K562 (cell line): ENCODE data around the gene PLCB4. TPM values are rescaled to one million over a fixed set of nuclear protein-coding genes. Genes with fewer than 3 reads are reported as not detected.

Experiments
- ATAC-seq: fragments of 200-7000 bp; cut with Tn5 transposase; 3 replicates; pipeline ENCODE4 v1.9.1; 2020; ENCODE audit warnings: moderate library complexity
- BruUV-seq: library from RNA; stranded (reverse); fragments of 400-500 nt; replicated peaks from 2 replicates; lab custom pipeline; 2021; lab: Mats Ljungman, UMichigan
- CTCF ChIA-PET: fragments of 300-600 bp; formaldehyde crosslinking; extraction: SDS; loops from one replicate; lab custom pipeline; 2021; ENCODE audit warnings: low intra/inter-chr PET ratio; lab: Yijun Ruan, JAX
- POLR2A ChIA-PET: fragments of 300-600, 350-650 bp; sonication (Branson Sonifier 250); formaldehyde crosslinking; extraction: SDS; loops from one replicate; lab custom pipeline; 2021; ENCODE audit warnings: antibody characterized with exemption, inconsistent platforms; lab: Yijun Ruan, JAX
- DNase-seq, 4 experiments: peaks; one replicate each; pipeline versions ENCODE4 v3.0.0 to v3.0.0-alpha.2; 2011 to 2018; ENCODE audit warnings: low spot score in 3 of 4, mixed read lengths in 3 of 4; ENCODE audit errors: extremely low read depth in 1 of 4
- FAIRE-seq: peaks from 2 replicates; lab custom pipeline; 2011; peaks lifted over from hg19 to GRCh38; lab: Jason Lieb, UNC
- H2AFZ ChIP-seq: 2 replicates; pipeline ENCODE4 v1.6.0; 2011; ENCODE audit warnings: low read depth, low read length, control low read depth, inconsistent platforms
- H3K27ac ChIP-seq: fragments of 200-600 bp; 3 replicates; pipeline ENCODE4 v1.8.0; 2011; ENCODE audit warnings: low read depth, mild to moderate bottlenecking, control low read depth, inconsistent platforms, low read length, moderate library complexity, mixed read lengths; ENCODE audit errors: extremely low read depth
- H3K27me3 ChIP-seq, 2 experiments: fragments of 300-600 bp in 1 of 2; 2 replicates in 1 of 2; 3 replicates in 1 of 2; pipeline versions ENCODE4 v1.6.0 to v1.8.0; 2011; ENCODE audit warnings: inconsistent platforms in 2 of 2, low read length in 2 of 2, mild to moderate bottlenecking in 1 of 2, mixed read lengths in 1 of 2, moderate library complexity in 1 of 2; ENCODE audit not compliant: control insufficient read depth in 2 of 2, insufficient read depth in 2 of 2
- H3K36me3 ChIP-seq: fragments of 300-600 bp; 3 replicates; pipeline ENCODE4 v1.8.0; 2011; ENCODE audit warnings: mild to moderate bottlenecking, low read length, inconsistent platforms; ENCODE audit not compliant: control insufficient read depth, insufficient read depth
- H3K4me1 ChIP-seq, 2 experiments: fragments of 200-600 bp in 1 of 2; replicated peaks in 1 of 2; 2 replicates in 1 of 2; 3 replicates in 1 of 2; pipeline versions ENCODE4 v1.5.1 to v1.8.0; 2011; ENCODE audit warnings: inconsistent platforms in 2 of 2, low read length in 2 of 2, mild to moderate bottlenecking in 1 of 2, mixed read lengths in 1 of 2, moderate library complexity in 1 of 2; ENCODE audit not compliant: control insufficient read depth in 2 of 2, insufficient read depth in 2 of 2
- H3K4me2 ChIP-seq: 2 replicates; pipeline ENCODE4 v1.6.1; 2011; ENCODE audit warnings: low read length, control low read depth, inconsistent platforms, mixed read lengths; ENCODE audit not compliant: insufficient read depth
- H3K4me3 ChIP-seq: fragments of 200-600 bp; sonication (generic), shearing (Covaris generic); 2 replicates; pipeline ENCODE4 v1.5.1; 2016; ENCODE audit warnings: control low read depth, inconsistent platforms
- H3K79me2 ChIP-seq: fragments of 200-600 bp; 3 replicates; pipeline ENCODE4 v1.8.0; 2011; ENCODE audit warnings: low read length, inconsistent platforms; ENCODE audit not compliant: control insufficient read depth, insufficient read depth
- H3K9ac ChIP-seq, 2 experiments: 2 replicates each; pipeline versions ENCODE4 v1.6.0 to v1.6.1; 2011; ENCODE audit warnings: low read depth in 2 of 2, low read length in 2 of 2, control low read depth in 1 of 2, inconsistent platforms in 1 of 2, mild to moderate bottlenecking in 1 of 2, mixed read lengths in 1 of 2; ENCODE audit not compliant: insufficient read depth in 1 of 2
- H3K9me1 ChIP-seq: one replicate; pipeline ENCODE4 v1.6.0; 2011; ENCODE audit warnings: inconsistent platforms, mild to moderate bottlenecking, low read length, moderate library complexity; ENCODE audit not compliant: control insufficient read depth, insufficient read depth
- H3K9me3 ChIP-seq: replicated peaks from 2 replicates; pipeline ENCODE4 v1.5.1; 2011; ENCODE audit warnings: low read depth, low read length, inconsistent platforms; ENCODE audit not compliant: control insufficient read depth, insufficient read depth
- H4K20me1 ChIP-seq: replicated peaks from 2 replicates; pipeline ENCODE4 v1.6.1; 2011; ENCODE audit warnings: low read length, inconsistent platforms, mixed read lengths; ENCODE audit not compliant: control insufficient read depth, insufficient read depth
- C11orf30 ChIP-seq: fragments of 450-650 bp; IDR thresholded peaks from 2 replicates; pipeline ENCODE4 v1.6.1; 2016; ENCODE audit warnings: low read depth, mild to moderate bottlenecking
- CXXC5 ChIP-seq: fragments of 250-450 bp; sonication (Bioruptor Pico); IDR thresholded peaks from 2 replicates; pipeline ENCODE4 v1.8.0; 2022; ENCODE audit warnings: inconsistent platforms, mild to moderate bottlenecking, moderate library complexity
- ILF3 ChIP-seq: fragments of 450-650 bp; IDR thresholded peaks from 2 replicates; pipeline ENCODE4 v1.6.1; 2018; ENCODE audit warnings: antibody characterized with exemption, mild to moderate bottlenecking, moderate library complexity, borderline replicate concordance
- KDM5B ChIP-seq: fragments of 200-600 bp; sonication (generic); IDR thresholded peaks from 2 replicates; pipeline ENCODE4 v1.6.1; 2012; ENCODE audit warnings: low read depth, mild to moderate bottlenecking, moderate library complexity, low read length, control low read depth, inconsistent platforms; ENCODE audit not compliant: insufficient replicate concordance
- MEF2A ChIP-seq: IDR thresholded peaks from 2 replicates; pipeline ENCODE4 v1.6.1; 2011; ENCODE audit warnings: low read depth, mild to moderate bottlenecking, low read length, moderate library complexity; ENCODE audit not compliant: control insufficient read depth
- RBM25 ChIP-seq: fragments of 200-400 bp; formaldehyde crosslinking; IDR thresholded peaks from 2 replicates; pipeline ENCODE4 v1.6.1; 2018; ENCODE audit warnings: low read length, low read depth, moderate library complexity; ENCODE audit not compliant: severe bottlenecking
- SMARCB1 ChIP-seq: IDR thresholded peaks from 2 replicates; pipeline ENCODE4 v1.6.1; 2011; ENCODE audit warnings: improper control_type of control experiment, low read depth; ENCODE audit not compliant: insufficient read length
- TAF1 ChIP-seq: IDR thresholded peaks from 2 replicates; pipeline ENCODE4 v1.6.1; 2011; ENCODE audit warnings: mild to moderate bottlenecking, low read length, moderate library complexity; ENCODE audit not compliant: insufficient read depth, control insufficient read depth, severe bottlenecking; ENCODE audit errors: extremely low read depth
- TSC22D4 ChIP-seq: fragments of 450-650 bp; IDR thresholded peaks from 2 replicates; pipeline ENCODE4 v1.6.1; 2016; ENCODE audit warnings: missing genetic modification characterization, missing biosample characterization, control low read depth
- ZNF232 ChIP-seq: sonication (generic); formaldehyde crosslinking; IDR thresholded peaks from 2 replicates; pipeline ENCODE4 v1.8.0; 2022; ENCODE audit warnings: mild to moderate bottlenecking, missing genetic modification reagents
- WGBS: fragments of 100-300 bp; shearing (Covaris generic); methylation state at CpG from one replicate; pipeline ENCODE4 v1.1.6; 2016; ENCODE audit warnings: low coverage, mixed read lengths; ENCODE audit not compliant: insufficient coverage; ENCODE audit errors: missing lambda C conversion rate; 5-methylcytosine and 5-hydroxymethylcytosine counted together
- in situ Hi-C: fragments of 300-500 bp; cut with MboI; formaldehyde crosslinking; loops from 4 replicates; pipeline ENCODE4 v1.15.0; 2018; ENCODE audit warnings: inconsistent platforms, mixed read lengths
- intact Hi-C: fragments of 100-400 bp; cut with micrococcal nuclease; formaldehyde crosslinking; loops from 2 replicates; pipeline ENCODE4 v1.14.2; 2022
- polyA plus RNA-seq, 8 experiments: library from polyadenylated mRNA; depleted of rRNA in 4 of 8; stranded (reverse) in 5 of 8; unstranded in 3 of 8; fragments of >200 nt; fragmentation: Nextera tagmentation in 2 of 8; fragmentation: Illumina TruSeq in 1 of 8; extraction: Ambion mirVana in 2 of 8; extraction: Trizol in 1 of 8; gene quantifications; 2 replicates each; pipeline versions ENCODE4 v1.2.1 to v1.2.3, GENCODE V29; 2011 to 2014; ENCODE audit warnings: inconsistent platforms in 1 of 8, missing spikeins in 1 of 8
- total RNA-seq, 7 experiments: library from RNA; depleted of rRNA in 6 of 7; stranded (reverse); fragments of >200 nt in 6 of 7; fragmentation: Illumina TruSeq in 2 of 7; extraction: Trizol in 2 of 7; gene quantifications; 2 replicates each; pipeline versions ENCODE4 v1.2.1 to v1.2.3, GENCODE V29; 2011 to 2021; ENCODE audit warnings: low replicate concordance in 1 of 7
- TF ChIP-seq, protein P1 (sequence below): fragments of 250-450 bp; sonication (Bioruptor Pico); IDR thresholded peaks from 2 replicates; pipeline ENCODE4 v1.4.0; 2020; ENCODE audit warnings: borderline replicate concordance
- TF ChIP-seq, protein P2 (sequence below): fragments of 450-650 bp; formaldehyde crosslinking; IDR thresholded peaks from 2 replicates; pipeline ENCODE4 v1.4.0; 2020; ENCODE audit warnings: mild to moderate bottlenecking, moderate library complexity
- TF ChIP-seq, protein P3 (sequence below): fragments of 450-650 bp; IDR thresholded peaks from 2 replicates; pipeline ENCODE4 v1.6.1; 2017; ENCODE audit warnings: antibody characterized with exemption
- TF ChIP-seq, protein P4 (sequence below): fragments of 450-650 bp; formaldehyde crosslinking; conservative IDR thresholded peaks from 2 replicates; pipeline ENCODE4 v1.4.0; 2022; ENCODE audit warnings: mild to moderate bottlenecking, missing genetic modification characterization

The PLCB4 gene
- total and polyA plus RNA-seq, 9 of the 15 experiments (the other 6 are each of a cell fraction or from before 2014, with no cell fraction given): 0.20 to 2.9 (median 0.52) TPM

DNA sequence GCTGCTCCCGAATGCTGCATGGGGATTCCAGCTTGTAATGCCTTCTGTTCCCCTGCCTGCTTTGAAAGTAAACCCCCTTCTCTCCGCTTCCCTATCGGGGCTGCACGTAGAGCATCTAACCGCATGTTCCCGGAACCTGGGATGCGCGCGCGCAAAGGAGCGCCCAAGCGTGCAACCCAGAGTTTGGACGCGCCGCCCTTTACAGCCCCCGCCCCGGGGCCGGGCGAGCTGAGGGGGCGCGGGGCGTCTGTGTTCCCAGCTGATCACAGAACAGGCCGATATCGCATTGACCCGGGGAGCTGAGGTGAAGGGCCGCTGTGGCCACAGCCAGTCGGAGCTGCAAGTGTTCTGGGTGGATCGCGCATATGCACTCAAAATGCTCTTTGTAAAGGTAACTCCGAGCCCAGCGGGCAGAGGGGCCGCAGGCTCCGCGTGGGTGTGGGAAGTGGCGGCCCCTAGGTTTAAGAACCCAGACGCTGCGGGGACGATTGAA is 446.9 kb downstream of the PLCB4 start:
- Histone ChIP-seq H3K79me2 (no peaks in the 10 kb centered on the region), H3K4me3 (no peak overlapping the region), H3K4me2 (no peak overlapping the region)
- FAIRE-seq: no peak
- CTCF ChIA-PET: no interaction called here
- WGBS: 14% methylated on average over 15 of the region's 38 CpGs
- no TSS peak for BruUV-seq
- DNase-seq: no peak
- TF ChIP-seq, protein P1, sequence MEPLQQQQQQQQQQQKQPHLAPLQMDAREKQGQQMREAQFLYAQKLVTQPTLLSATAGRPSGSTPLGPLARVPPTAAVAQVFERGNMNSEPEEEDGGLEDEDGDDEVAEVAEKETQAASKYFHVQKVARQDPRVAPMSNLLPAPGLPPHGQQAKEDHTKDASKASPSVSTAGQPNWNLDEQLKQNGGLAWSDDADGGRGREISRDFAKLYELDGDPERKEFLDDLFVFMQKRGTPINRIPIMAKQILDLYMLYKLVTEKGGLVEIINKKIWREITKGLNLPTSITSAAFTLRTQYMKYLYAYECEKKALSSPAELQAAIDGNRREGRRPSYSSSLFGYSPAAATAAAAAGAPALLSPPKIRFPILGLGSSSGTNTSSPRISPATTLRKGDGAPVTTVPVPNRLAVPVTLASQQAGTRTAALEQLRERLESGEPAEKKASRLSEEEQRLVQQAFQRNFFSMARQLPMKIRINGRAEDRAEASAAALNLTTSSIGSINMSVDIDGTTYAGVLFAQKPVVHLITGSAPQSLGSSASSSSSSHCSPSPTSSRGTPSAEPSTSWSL (CRISPR knock-in tag): no peak
- TF ChIP-seq ILF3 (no peak), RBM25 (no peak), C11orf30 (no peak), KDM5B (no peak), MEF2A (no peak), ZNF232 (CRISPR knock-in tag) (no peak), SMARCB1 (no peak), TSC22D4 (tag) (no peak), CXXC5 (CRISPR knock-in tag) (no peak), TAF1 (no peak)
- TF ChIP-seq, protein P2, sequence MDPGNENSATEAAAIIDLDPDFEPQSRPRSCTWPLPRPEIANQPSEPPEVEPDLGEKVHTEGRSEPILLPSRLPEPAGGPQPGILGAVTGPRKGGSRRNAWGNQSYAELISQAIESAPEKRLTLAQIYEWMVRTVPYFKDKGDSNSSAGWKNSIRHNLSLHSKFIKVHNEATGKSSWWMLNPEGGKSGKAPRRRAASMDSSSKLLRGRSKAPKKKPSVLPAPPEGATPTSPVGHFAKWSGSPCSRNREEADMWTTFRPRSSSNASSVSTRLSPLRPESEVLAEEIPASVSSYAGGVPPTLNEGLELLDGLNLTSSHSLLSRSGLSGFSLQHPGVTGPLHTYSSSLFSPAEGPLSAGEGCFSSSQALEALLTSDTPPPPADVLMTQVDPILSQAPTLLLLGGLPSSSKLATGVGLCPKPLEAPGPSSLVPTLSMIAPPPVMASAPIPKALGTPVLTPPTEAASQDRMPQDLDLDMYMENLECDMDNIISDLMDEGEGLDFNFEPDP: no peak
- TF ChIP-seq, protein P3, sequence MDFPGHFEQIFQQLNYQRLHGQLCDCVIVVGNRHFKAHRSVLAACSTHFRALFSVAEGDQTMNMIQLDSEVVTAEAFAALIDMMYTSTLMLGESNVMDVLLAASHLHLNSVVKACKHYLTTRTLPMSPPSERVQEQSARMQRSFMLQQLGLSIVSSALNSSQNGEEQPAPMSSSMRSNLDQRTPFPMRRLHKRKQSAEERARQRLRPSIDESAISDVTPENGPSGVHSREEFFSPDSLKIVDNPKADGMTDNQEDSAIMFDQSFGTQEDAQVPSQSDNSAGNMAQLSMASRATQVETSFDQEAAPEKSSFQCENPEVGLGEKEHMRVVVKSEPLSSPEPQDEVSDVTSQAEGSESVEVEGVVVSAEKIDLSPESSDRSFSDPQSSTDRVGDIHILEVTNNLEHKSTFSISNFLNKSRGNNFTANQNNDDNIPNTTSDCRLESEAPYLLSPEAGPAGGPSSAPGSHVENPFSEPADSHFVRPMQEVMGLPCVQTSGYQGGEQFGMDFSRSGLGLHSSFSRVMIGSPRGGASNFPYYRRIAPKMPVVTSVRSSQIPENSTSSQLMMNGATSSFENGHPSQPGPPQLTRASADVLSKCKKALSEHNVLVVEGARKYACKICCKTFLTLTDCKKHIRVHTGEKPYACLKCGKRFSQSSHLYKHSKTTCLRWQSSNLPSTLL: no peak
- TF ChIP-seq, protein P4, sequence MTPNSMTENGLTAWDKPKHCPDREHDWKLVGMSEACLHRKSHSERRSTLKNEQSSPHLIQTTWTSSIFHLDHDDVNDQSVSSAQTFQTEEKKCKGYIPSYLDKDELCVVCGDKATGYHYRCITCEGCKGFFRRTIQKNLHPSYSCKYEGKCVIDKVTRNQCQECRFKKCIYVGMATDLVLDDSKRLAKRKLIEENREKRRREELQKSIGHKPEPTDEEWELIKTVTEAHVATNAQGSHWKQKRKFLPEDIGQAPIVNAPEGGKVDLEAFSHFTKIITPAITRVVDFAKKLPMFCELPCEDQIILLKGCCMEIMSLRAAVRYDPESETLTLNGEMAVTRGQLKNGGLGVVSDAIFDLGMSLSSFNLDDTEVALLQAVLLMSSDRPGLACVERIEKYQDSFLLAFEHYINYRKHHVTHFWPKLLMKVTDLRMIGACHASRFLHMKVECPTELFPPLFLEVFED (CRISPR knock-in tag): no peak
- TF ChIP-seq, all 486 proteins: peak for 0
- Histone ChIP-seq H3K9me3 (no peaks in the 10 kb centered on the region), H3K27me3 (no peaks in the 10 kb centered on the region; a peak in 1 of 5 replicates), H2AFZ (no peak overlapping the region), H3K9me1 (no peaks in the 10 kb centered on the region), H3K27ac (no peak overlapping the region), H4K20me1 (no peaks in the 10 kb centered on the region), H3K36me3 (no peaks in the 10 kb centered on the region), H3K9ac (no peak overlapping the region), H3K4me1 (no peaks in the 10 kb centered on the region)
- no peak for ATAC-seq
- intact Hi-C loops (no loop called here), in situ Hi-C loops (no loop called here)
- POLR2A ChIA-PET: interaction anchor here (0.7 to 1.3 kb wide), 2 partner anchors 16 to 484 kb away, joined by 3 read pairs; no protein-coding TSS in a partner anchor
